Panc1 (cell line): Measurements from ENCODE around the gene TMEM244.

Source experiments
- POLR2AphosphoS5 ChIP-seq: IDR thresholded peaks from 2 replicates; pipeline ENCODE4 v1.6.1; 2012; ENCODE audit warnings: mild to moderate bottlenecking, low read depth, low read length, moderate library complexity
- SIN3A ChIP-seq: IDR thresholded peaks from 2 replicates; pipeline ENCODE4 v1.6.1; 2012; ENCODE audit warnings: low read depth, mild to moderate bottlenecking, low read length, moderate library complexity, borderline replicate concordance; ENCODE audit not compliant: insufficient read depth
- TCF7L2 ChIP-seq: IDR thresholded peaks from 2 replicates; pipeline ENCODE4 v1.6.1; 2011; ENCODE audit warnings: mild to moderate bottlenecking, low read depth, low read length, inconsistent platforms
- TF ChIP-seq, protein P1 (sequence below): fragments of 450-650 bp; IDR thresholded peaks from 2 replicates; pipeline ENCODE4 v1.5.1; 2017; ENCODE audit warnings: mild to moderate bottlenecking
- TF ChIP-seq, protein P2 (sequence below), 2 experiments: IDR thresholded peaks; 2 replicates each; pipeline ENCODE4 v1.6.1; 2011 to 2012; ENCODE audit warnings: low read depth in 2 of 2, control low read depth in 1 of 2, low read length in 1 of 2, mild to moderate bottlenecking in 1 of 2, moderate library complexity in 1 of 2; ENCODE audit not compliant: insufficient read depth in 1 of 2

DNA sequence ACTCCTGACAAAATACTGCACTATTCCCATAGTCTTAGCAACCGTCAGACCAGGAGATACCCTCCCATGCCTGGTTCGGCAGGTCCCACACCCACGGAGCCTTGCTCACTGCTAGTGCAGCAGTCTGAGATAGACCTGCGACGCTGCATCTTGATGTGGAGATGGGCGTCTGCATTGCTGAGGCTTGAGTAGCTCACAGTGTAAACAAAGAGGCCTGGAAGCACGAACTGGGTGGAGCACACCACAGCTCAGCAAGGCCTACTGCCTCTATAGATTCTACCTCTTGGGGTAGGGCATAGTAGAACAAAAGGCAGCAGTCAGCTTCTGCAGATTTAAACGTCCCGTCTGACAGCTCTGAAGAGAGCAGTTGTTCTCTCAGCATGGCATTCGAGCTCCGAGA, 25.4 kb downstream of the TMEM244 start:
- TF ChIP-seq, protein P1, sequence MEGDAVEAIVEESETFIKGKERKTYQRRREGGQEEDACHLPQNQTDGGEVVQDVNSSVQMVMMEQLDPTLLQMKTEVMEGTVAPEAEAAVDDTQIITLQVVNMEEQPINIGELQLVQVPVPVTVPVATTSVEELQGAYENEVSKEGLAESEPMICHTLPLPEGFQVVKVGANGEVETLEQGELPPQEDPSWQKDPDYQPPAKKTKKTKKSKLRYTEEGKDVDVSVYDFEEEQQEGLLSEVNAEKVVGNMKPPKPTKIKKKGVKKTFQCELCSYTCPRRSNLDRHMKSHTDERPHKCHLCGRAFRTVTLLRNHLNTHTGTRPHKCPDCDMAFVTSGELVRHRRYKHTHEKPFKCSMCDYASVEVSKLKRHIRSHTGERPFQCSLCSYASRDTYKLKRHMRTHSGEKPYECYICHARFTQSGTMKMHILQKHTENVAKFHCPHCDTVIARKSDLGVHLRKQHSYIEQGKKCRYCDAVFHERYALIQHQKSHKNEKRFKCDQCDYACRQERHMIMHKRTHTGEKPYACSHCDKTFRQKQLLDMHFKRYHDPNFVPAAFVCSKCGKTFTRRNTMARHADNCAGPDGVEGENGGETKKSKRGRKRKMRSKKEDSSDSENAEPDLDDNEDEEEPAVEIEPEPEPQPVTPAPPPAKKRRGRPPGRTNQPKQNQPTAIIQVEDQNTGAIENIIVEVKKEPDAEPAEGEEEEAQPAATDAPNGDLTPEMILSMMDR, result no peak
- TF ChIP-seq TCF7L2 (no peak), POLR2AphosphoS5 (no peak), SIN3A (no peak)
- TF ChIP-seq, protein P2, sequence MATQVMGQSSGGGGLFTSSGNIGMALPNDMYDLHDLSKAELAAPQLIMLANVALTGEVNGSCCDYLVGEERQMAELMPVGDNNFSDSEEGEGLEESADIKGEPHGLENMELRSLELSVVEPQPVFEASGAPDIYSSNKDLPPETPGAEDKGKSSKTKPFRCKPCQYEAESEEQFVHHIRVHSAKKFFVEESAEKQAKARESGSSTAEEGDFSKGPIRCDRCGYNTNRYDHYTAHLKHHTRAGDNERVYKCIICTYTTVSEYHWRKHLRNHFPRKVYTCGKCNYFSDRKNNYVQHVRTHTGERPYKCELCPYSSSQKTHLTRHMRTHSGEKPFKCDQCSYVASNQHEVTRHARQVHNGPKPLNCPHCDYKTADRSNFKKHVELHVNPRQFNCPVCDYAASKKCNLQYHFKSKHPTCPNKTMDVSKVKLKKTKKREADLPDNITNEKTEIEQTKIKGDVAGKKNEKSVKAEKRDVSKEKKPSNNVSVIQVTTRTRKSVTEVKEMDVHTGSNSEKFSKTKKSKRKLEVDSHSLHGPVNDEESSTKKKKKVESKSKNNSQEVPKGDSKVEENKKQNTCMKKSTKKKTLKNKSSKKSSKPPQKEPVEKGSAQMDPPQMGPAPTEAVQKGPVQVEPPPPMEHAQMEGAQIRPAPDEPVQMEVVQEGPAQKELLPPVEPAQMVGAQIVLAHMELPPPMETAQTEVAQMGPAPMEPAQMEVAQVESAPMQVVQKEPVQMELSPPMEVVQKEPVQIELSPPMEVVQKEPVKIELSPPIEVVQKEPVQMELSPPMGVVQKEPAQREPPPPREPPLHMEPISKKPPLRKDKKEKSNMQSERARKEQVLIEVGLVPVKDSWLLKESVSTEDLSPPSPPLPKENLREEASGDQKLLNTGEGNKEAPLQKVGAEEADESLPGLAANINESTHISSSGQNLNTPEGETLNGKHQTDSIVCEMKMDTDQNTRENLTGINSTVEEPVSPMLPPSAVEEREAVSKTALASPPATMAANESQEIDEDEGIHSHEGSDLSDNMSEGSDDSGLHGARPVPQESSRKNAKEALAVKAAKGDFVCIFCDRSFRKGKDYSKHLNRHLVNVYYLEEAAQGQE (IDR thresholded peaks at IDR 0.05; ENCODE audit: insufficient read depth in 1 of 2, low read depth in 2 of 2, low read length in 1 of 2), result no peak
